Retinal pigment epithelial cell (primary cell): ENCODE results near the gene SERPINB7.
A peak's percentile ranks its signal among the peaks of the same experiment; 100 is the strongest.

Source experiments
- DNase-seq: peaks from one replicate; pipeline ENCODE4 v3.0.0-alpha.2; 2010; ENCODE audit warnings: low read depth
- H3K4me3 ChIP-seq: 2 replicates; pipeline ENCODE4 v1.5.1; 2011; ENCODE audit warnings: mild to moderate bottlenecking, low read length, control low read depth, moderate library complexity
- TF ChIP-seq, protein P1 (sequence below): conservative IDR thresholded peaks from 2 replicates; pipeline ENCODE4 v1.5.1; 2011; ENCODE audit warnings: low read depth, low read length, control low read depth, inconsistent platforms

Gene SERPINB7

DNA sequence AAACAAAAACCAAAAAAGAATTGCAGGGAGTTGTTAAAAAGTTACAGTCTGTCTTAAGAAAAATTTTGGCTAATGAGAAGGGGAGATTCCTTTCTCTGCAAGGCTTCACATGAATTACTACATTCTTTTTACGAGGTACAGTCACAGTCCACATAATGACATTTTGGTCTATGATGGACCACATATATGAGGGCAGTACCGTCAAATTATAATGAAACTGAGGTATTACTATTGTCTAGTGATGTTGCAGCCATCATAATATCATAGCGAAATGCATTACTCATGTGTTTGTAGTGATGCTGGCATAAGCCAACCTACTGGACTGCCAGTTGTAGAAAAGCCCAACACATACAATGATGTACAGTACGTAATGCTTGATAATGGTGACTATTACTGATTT lies 12.5 kb downstream of the SERPINB7 start:
- TF ChIP-seq, protein P1, sequence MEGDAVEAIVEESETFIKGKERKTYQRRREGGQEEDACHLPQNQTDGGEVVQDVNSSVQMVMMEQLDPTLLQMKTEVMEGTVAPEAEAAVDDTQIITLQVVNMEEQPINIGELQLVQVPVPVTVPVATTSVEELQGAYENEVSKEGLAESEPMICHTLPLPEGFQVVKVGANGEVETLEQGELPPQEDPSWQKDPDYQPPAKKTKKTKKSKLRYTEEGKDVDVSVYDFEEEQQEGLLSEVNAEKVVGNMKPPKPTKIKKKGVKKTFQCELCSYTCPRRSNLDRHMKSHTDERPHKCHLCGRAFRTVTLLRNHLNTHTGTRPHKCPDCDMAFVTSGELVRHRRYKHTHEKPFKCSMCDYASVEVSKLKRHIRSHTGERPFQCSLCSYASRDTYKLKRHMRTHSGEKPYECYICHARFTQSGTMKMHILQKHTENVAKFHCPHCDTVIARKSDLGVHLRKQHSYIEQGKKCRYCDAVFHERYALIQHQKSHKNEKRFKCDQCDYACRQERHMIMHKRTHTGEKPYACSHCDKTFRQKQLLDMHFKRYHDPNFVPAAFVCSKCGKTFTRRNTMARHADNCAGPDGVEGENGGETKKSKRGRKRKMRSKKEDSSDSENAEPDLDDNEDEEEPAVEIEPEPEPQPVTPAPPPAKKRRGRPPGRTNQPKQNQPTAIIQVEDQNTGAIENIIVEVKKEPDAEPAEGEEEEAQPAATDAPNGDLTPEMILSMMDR: no peak
- H3K4me3 ChIP-seq: no peak overlapping the region
- no peak for DNase-seq

DNA sequence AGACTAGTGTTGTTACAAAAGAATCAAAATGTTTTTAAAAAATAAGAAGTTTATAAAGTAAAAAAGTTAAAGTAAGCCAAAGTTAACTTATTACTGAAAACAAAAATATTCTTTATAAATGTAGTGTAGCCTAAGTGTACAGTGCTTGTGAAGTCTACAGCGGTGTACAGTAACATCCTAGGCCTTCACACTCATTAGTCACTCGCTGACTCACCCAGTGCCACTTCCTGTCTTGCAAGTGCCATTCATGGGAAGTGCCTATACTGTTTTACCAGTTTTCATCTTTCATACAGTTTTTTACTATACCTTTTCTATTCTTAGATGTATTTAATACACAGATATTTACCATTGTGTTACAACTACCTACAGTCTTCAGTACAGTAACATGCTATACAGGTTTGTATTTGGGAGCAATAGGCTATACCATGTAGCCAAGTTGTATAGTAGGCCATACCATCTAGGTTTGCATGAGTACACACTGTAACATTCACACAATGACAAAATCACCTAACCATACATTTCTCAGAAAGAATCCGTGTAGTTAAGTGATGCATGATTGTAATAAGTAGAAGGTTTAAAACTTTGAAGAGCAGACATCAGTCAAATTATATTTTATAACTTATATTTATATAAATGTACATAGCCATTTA lies 13.4 kb downstream of the SERPINB7 start:
- H3K4me3 ChIP-seq: no peak overlapping the region
- peak; percentile 62 for DNase-seq
- TF ChIP-seq, protein P1: no peak

GRCh38 chr18:63789327-63789726 lies 14.1 kb downstream of the SERPINB7 start:
- no peak for DNase-seq
- TF ChIP-seq, protein P1: no peak
- H3K4me3 ChIP-seq: no peak overlapping the region

DNA sequence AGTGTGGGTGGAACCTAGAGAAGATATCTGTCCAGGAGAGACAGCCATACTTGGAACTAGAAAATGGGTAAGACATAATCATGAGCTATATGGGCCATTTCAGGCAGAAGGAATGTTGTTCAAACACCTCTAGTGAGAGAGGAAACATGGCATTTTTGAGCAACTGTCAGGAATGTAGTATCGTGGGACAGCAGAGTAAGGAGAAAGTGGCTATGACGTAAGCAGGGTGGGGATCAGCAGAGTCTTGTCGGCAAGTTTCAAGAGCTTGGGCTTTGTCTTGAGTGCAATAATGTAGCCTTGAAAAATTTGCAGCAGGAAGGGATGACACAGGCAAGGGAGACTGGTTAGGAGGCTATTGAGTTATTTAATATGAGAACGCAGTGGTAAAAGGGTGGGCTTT lies 20.4 kb downstream of the SERPINB7 start:
- DNase-seq: no peak
- TF ChIP-seq, protein P1: no peak
- H3K4me3 ChIP-seq: no peak overlapping the region

- no peak overlapping the region for H3K4me3 ChIP-seq
- no peak for DNase-seq
- TF ChIP-seq, protein P1: no peak
These were observed 24.0 kb downstream of the SERPINB7 start for GRCh38 chr18:63799189-63799588.

- TF ChIP-seq, protein P1: no peak
- H3K4me3 ChIP-seq: no peak overlapping the region
- DNase-seq: no peak
These were observed 26.1 kb downstream of the SERPINB7 start for GRCh38 chr18:63801343-63801742.

DNA sequence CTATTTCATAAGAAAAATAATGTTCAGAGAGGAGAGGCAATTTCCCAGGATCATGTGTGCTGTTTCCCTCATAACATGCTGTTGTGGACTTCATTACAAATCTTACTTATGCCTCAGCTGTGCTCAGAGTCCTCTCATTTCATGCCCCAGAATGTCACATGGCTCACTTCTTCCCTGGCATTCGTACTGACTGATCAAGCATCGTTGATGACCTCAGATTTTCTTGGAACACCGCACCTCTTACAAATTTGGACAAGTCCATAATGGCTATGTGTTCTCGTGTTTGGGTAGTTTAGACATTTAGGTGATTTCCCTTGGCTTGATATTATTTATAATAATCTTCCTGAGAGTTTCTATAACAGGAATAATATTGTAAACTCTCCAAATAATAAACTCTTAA lies 32.9 kb downstream of the SERPINB7 start:
- H3K4me3 ChIP-seq: no peak overlapping the region
- no peak for DNase-seq
- TF ChIP-seq, protein P1: no peak
